K562 (cell line): ENCODE results near the gene ZBTB25. TPM values are rescaled to one million over a fixed set of nuclear protein-coding genes. Genes with fewer than 3 reads are reported as not detected.

Experiments
- BRD4 ChIP-seq: fragments of 200-600 bp; sonication (generic); IDR thresholded peaks from 2 replicates; pipeline ENCODE4 v1.6.1; 2017; ENCODE audit warnings: inconsistent platforms
- KDM5B ChIP-seq: fragments of 200-600 bp; sonication (generic); IDR thresholded peaks from 2 replicates; pipeline ENCODE4 v1.6.1; 2012; ENCODE audit warnings: low read depth, mild to moderate bottlenecking, moderate library complexity, low read length, control low read depth, inconsistent platforms; ENCODE audit not compliant: insufficient replicate concordance
- MCM3 ChIP-seq: fragments of 450-650 bp; IDR thresholded peaks from 2 replicates; pipeline ENCODE4 v1.6.1; 2016
- TCFL5 ChIP-seq: fragments of 250-450 bp; sonication (Bioruptor Pico); conservative IDR thresholded peaks from 2 replicates; pipeline ENCODE4 v1.6.1; 2021; ENCODE audit warnings: mild to moderate bottlenecking, moderate library complexity, matching md5 sums
- ZBTB1 ChIP-seq: sonication (generic); formaldehyde crosslinking; IDR thresholded peaks from 2 replicates; pipeline ENCODE4 v1.8.1; 2023; ENCODE audit warnings: missing genetic modification reagents, low read depth, mild to moderate bottlenecking, borderline replicate concordance
- ZNF311 ChIP-seq: fragments of 250-450 bp; sonication (Bioruptor Pico); IDR thresholded peaks from 2 replicates; pipeline ENCODE4 v1.4.0; 2020; ENCODE audit warnings: mild to moderate bottlenecking, moderate library complexity
- polyA plus RNA-seq, 8 experiments: library from polyadenylated mRNA; depleted of rRNA in 4 of 8; stranded (reverse) in 5 of 8; unstranded in 3 of 8; fragments of >200 nt; fragmentation: Nextera tagmentation in 2 of 8; fragmentation: Illumina TruSeq in 1 of 8; extraction: Ambion mirVana in 2 of 8; extraction: Trizol in 1 of 8; gene quantifications; 2 replicates each; pipeline versions ENCODE4 v1.2.1 to v1.2.3, GENCODE V29; 2011 to 2014; ENCODE audit warnings: inconsistent platforms in 1 of 8, missing spikeins in 1 of 8
- total RNA-seq, 7 experiments: library from RNA; depleted of rRNA in 6 of 7; stranded (reverse); fragments of >200 nt in 6 of 7; fragmentation: Illumina TruSeq in 2 of 7; extraction: Trizol in 2 of 7; gene quantifications; 2 replicates each; pipeline versions ENCODE4 v1.2.1 to v1.2.3, GENCODE V29; 2011 to 2021; ENCODE audit warnings: low replicate concordance in 1 of 7
- TF ChIP-seq, protein P1 (sequence below): fragments of 450-650 bp; formaldehyde crosslinking; IDR thresholded peaks from 2 replicates; pipeline ENCODE4 v1.4.0; 2020; ENCODE audit warnings: mild to moderate bottlenecking, mixed read lengths
- TF ChIP-seq, protein P2 (sequence below), 2 experiments: fragments of 450-650 bp; formaldehyde crosslinking in 1 of 2; IDR thresholded peaks; 2 replicates each; pipeline versions ENCODE4 v1.4.0 to v1.6.1; 2014 to 2020; ENCODE audit warnings: mild to moderate bottlenecking in 2 of 2, borderline replicate concordance in 1 of 2, low read depth in 1 of 2
- TF ChIP-seq, protein P3 (sequence below): fragments of 450-650 bp; formaldehyde crosslinking; IDR thresholded peaks from 2 replicates; pipeline ENCODE4 v1.4.0; 2022; ENCODE audit warnings: mild to moderate bottlenecking, moderate library complexity
- TF ChIP-seq, protein P4 (sequence below): sonication (generic); formaldehyde crosslinking; IDR thresholded peaks from 2 replicates; pipeline ENCODE4 v1.8.0; 2023; ENCODE audit warnings: mild to moderate bottlenecking, missing genetic modification reagents
- TF ChIP-seq, protein P5 (sequence below): fragments of 450-650 bp; IDR thresholded peaks from 2 replicates; pipeline ENCODE4 v1.6.1; 2016; ENCODE audit warnings: missing biosample characterization, missing genetic modification characterization

The ZBTB25 gene
- total and polyA plus RNA-seq, 9 of the 15 experiments (the other 6 are each of a cell fraction or from before 2014, with no cell fraction given), result 0.61 to 3.9 (median 2.3) TPM

DNA sequence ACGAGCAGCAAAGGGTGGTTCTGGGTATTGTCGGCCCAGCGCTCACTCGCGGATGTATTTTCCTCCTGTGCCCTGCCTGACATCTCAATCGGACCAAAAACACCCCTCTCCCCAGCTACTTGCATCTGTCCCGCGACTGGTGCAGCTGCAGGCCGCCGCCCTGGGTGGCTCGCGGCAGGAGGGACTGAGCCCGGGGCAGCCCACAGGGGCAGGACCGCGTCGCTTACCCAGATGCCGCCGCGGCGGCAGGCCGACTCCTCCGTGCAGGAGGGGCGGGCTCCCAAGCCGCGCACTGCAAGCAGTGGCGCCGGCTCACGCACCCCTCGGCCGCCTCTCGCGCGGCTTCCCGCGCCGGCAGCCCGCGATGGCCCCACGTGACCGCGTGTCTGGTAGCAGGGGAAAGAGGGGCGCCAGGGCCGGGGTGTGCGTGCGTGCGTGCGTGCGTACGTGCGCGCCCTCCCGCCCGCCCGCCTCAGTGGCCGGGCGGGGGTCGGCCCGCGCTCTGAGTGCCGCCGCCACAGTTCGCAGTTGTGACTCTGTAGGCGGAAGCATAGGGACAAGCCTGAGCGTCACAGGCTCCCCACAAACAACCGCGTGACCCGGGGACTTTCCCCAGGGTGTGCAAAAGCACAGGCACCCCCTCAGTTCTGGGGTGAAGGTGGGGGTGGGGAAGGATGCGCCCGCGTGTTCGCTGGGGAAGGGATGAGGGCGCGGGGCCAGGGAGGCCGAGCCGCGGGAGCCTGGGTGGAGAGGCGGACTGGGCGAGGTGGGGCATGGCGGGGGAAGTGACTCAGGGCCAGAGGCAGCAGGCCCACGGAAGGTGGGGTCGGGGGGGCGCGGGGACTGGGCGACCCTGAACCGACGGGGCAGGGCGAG, at the start of gene ZBTB25 (continued):
- TF ChIP-seq, protein P1, sequence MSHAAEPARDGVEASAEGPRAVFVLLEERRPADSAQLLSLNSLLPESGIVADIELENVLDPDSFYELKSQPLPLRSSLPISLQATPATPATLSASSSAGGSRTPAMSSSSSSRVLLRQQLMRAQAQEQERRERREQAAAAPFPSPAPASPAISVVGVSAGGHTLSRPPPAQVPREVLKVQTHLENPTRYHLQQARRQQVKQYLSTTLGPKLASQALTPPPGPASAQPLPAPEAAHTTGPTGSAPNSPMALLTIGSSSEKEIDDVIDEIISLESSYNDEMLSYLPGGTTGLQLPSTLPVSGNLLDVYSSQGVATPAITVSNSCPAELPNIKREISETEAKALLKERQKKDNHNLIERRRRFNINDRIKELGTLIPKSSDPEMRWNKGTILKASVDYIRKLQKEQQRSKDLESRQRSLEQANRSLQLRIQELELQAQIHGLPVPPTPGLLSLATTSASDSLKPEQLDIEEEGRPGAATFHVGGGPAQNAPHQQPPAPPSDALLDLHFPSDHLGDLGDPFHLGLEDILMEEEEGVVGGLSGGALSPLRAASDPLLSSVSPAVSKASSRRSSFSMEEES (CRISPR knock-in tag), result peak; percentile 70
- 0 out of 2 replicates have a peak, but pooled peaks have one; percentile 22 for TF ChIP-seq ZNF311
- TF ChIP-seq KDM5B, result peak; percentile 55
- TF ChIP-seq, protein P2, sequence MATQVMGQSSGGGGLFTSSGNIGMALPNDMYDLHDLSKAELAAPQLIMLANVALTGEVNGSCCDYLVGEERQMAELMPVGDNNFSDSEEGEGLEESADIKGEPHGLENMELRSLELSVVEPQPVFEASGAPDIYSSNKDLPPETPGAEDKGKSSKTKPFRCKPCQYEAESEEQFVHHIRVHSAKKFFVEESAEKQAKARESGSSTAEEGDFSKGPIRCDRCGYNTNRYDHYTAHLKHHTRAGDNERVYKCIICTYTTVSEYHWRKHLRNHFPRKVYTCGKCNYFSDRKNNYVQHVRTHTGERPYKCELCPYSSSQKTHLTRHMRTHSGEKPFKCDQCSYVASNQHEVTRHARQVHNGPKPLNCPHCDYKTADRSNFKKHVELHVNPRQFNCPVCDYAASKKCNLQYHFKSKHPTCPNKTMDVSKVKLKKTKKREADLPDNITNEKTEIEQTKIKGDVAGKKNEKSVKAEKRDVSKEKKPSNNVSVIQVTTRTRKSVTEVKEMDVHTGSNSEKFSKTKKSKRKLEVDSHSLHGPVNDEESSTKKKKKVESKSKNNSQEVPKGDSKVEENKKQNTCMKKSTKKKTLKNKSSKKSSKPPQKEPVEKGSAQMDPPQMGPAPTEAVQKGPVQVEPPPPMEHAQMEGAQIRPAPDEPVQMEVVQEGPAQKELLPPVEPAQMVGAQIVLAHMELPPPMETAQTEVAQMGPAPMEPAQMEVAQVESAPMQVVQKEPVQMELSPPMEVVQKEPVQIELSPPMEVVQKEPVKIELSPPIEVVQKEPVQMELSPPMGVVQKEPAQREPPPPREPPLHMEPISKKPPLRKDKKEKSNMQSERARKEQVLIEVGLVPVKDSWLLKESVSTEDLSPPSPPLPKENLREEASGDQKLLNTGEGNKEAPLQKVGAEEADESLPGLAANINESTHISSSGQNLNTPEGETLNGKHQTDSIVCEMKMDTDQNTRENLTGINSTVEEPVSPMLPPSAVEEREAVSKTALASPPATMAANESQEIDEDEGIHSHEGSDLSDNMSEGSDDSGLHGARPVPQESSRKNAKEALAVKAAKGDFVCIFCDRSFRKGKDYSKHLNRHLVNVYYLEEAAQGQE (IDR thresholded peaks at IDR 0.05; ENCODE audit: borderline replicate concordance), result peak; percentile 53
- TF ChIP-seq, protein P2 (CRISPR knock-in tag; IDR thresholded peaks at IDR 0.05; ENCODE audit: low read depth), result peak; percentile 34; the same call in 1 of the 2 replicates
- TF ChIP-seq, protein P3, sequence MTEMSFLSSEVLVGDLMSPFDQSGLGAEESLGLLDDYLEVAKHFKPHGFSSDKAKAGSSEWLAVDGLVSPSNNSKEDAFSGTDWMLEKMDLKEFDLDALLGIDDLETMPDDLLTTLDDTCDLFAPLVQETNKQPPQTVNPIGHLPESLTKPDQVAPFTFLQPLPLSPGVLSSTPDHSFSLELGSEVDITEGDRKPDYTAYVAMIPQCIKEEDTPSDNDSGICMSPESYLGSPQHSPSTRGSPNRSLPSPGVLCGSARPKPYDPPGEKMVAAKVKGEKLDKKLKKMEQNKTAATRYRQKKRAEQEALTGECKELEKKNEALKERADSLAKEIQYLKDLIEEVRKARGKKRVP (CRISPR knock-in tag), result no peak
- no peak for TF ChIP-seq TCFL5 (CRISPR knock-in tag)
- TF ChIP-seq ZBTB1 (CRISPR knock-in tag), result 0 out of 2 replicates have a peak, but pooled peaks have one; percentile 49
- no peak for TF ChIP-seq MCM3
- TF ChIP-seq, protein P4, sequence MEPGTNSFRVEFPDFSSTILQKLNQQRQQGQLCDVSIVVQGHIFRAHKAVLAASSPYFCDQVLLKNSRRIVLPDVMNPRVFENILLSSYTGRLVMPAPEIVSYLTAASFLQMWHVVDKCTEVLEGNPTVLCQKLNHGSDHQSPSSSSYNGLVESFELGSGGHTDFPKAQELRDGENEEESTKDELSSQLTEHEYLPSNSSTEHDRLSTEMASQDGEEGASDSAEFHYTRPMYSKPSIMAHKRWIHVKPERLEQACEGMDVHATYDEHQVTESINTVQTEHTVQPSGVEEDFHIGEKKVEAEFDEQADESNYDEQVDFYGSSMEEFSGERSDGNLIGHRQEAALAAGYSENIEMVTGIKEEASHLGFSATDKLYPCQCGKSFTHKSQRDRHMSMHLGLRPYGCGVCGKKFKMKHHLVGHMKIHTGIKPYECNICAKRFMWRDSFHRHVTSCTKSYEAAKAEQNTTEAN (CRISPR knock-in tag), result no peak
- TF ChIP-seq, protein P5, sequence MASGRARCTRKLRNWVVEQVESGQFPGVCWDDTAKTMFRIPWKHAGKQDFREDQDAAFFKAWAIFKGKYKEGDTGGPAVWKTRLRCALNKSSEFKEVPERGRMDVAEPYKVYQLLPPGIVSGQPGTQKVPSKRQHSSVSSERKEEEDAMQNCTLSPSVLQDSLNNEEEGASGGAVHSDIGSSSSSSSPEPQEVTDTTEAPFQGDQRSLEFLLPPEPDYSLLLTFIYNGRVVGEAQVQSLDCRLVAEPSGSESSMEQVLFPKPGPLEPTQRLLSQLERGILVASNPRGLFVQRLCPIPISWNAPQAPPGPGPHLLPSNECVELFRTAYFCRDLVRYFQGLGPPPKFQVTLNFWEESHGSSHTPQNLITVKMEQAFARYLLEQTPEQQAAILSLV (tag), result no peak
- TF ChIP-seq BRD4, result no peak
